ENCODE data around the gene GRAP2. TPM values are rescaled to one million over a fixed set of nuclear protein-coding genes. Genes with fewer than 3 reads are reported as not detected.

GRAP2 gene
- total RNA-seq, 2 experiments from 2014 or later, result 263 to 266 TPM

- Mint-ChIP-seq H3K4me1 (peaks cover 15% of the 10 kb centered on the region), H3K27ac (no peak overlapping the region), H3K9me3 (no peaks in the 10 kb centered on the region), H3K36me3 (peaks cover 76% of the 10 kb centered on the region), H3K27me3 (no peaks in the 10 kb centered on the region), H3K4me3 (no peak overlapping the region)
- ATAC-seq (ENCODE audit: low read depth) (no peak), DNase-seq (no peak)
- POLR2A ChIA-PET, result no interaction called here
These were observed 69.9 kb downstream of the GRAP2 start for GRCh38 chr22:39970742-39971141.

GRCh38 chr22:39972641-39973040, 71.8 kb downstream of the GRAP2 start:
- H3K36me3 Mint-ChIP-seq, result peaks cover 80% of the 10 kb centered on the region
- no peaks in the 10 kb centered on the region for H3K9me3 Mint-ChIP-seq
- no peaks in the 10 kb centered on the region for H3K27me3 Mint-ChIP-seq
- POLR2A ChIA-PET, result interaction anchor here (1.8 kb wide), 1 partner anchor 10 kb away, joined by 5 read pairs; no protein-coding TSS in a partner anchor
- H3K4me3 Mint-ChIP-seq, result no peak overlapping the region
- peaks cover 17% of the 10 kb centered on the region for H3K4me1 Mint-ChIP-seq
- peak overlapping the region; percentile 67 for H3K27ac Mint-ChIP-seq
- DNase-seq (no peak), ATAC-seq (ENCODE audit: low read depth) (no peak)

GRCh38 chr22:39973656-39974055, 72.8 kb downstream of the GRAP2 start:
- ATAC-seq (ENCODE audit: low read depth), result no peak
- Mint-ChIP-seq H3K27me3 (no peaks in the 10 kb centered on the region), H3K9me3 (no peaks in the 10 kb centered on the region), H3K27ac (peak overlapping the region; percentile 15), H3K36me3 (peaks cover 82% of the 10 kb centered on the region), H3K4me3 (no peak overlapping the region), H3K4me1 (peaks cover 18% of the 10 kb centered on the region)
- POLR2A ChIA-PET, result interaction anchor here (1.8 kb wide), 1 partner anchor 11 kb away, joined by 5 read pairs; no protein-coding TSS in a partner anchor
- DNase-seq, result no peak

GRCh38 chr22:39974065-39974464, 73.2 kb downstream of the GRAP2 start:
- H3K4me1 Mint-ChIP-seq, result peaks cover 21% of the 10 kb centered on the region
- H3K27me3 Mint-ChIP-seq, result no peaks in the 10 kb centered on the region
- H3K4me3 Mint-ChIP-seq, result no peak overlapping the region
- POLR2A ChIA-PET, result interaction anchor here (1.8 kb wide), 1 partner anchor 12 kb away, joined by 5 read pairs; no protein-coding TSS in a partner anchor
- no peak for DNase-seq
- peak overlapping the region; percentile 15 for H3K27ac Mint-ChIP-seq
- H3K9me3 Mint-ChIP-seq, result no peaks in the 10 kb centered on the region
- H3K36me3 Mint-ChIP-seq, result peaks cover 78% of the 10 kb centered on the region
- no peak for ATAC-seq (ENCODE audit: low read depth)

GRCh38 chr22:39979048-39979447, 78.2 kb downstream of the GRAP2 start:
- H3K9me3 Mint-ChIP-seq, result no peaks in the 10 kb centered on the region
- H3K27me3 Mint-ChIP-seq, result no peaks in the 10 kb centered on the region
- peaks cover 31% of the 10 kb centered on the region for H3K4me1 Mint-ChIP-seq
- ATAC-seq (ENCODE audit: low read depth) (no peak), DNase-seq (no peak)
- H3K27ac Mint-ChIP-seq, result peak overlapping the region; percentile 67
- H3K36me3 Mint-ChIP-seq, result peaks cover 38% of the 10 kb centered on the region
- no peak overlapping the region for H3K4me3 Mint-ChIP-seq
- POLR2A ChIA-PET, result interaction anchor here (1.4 kb wide), 1 partner anchor 17 kb away, joined by 3 read pairs; no protein-coding TSS in a partner anchor

GRCh38 chr22:39979458-39979857, 78.6 kb downstream of the GRAP2 start:
- H3K9me3 Mint-ChIP-seq, result no peaks in the 10 kb centered on the region
- POLR2A ChIA-PET, result interaction anchor here (0.7 kb wide), 1 partner anchor 31 kb away, joined by 3 read pairs; no protein-coding TSS in a partner anchor
- no peak for ATAC-seq (ENCODE audit: low read depth)
- H3K27me3 Mint-ChIP-seq, result no peaks in the 10 kb centered on the region
- no peak for DNase-seq
- peaks cover 38% of the 10 kb centered on the region for H3K36me3 Mint-ChIP-seq
- H3K4me3 Mint-ChIP-seq, result no peak overlapping the region
- peaks cover 34% of the 10 kb centered on the region for H3K4me1 Mint-ChIP-seq
- H3K27ac Mint-ChIP-seq, result peak overlapping the region; percentile 67

GRCh38 chr22:39980596-39980995, 79.7 kb downstream of the GRAP2 start:
- no peak for DNase-seq
- ATAC-seq (ENCODE audit: low read depth), result peak; percentile 12
- no peaks in the 10 kb centered on the region for H3K27me3 Mint-ChIP-seq
- H3K9me3 Mint-ChIP-seq, result no peaks in the 10 kb centered on the region
- no peak overlapping the region for H3K27ac Mint-ChIP-seq
- no peak overlapping the region for H3K4me3 Mint-ChIP-seq
- H3K36me3 Mint-ChIP-seq, result peaks cover 29% of the 10 kb centered on the region
- H3K4me1 Mint-ChIP-seq, result peaks cover 37% of the 10 kb centered on the region
- POLR2A ChIA-PET, result no interaction called here

- no peaks in the 10 kb centered on the region for H3K27me3 Mint-ChIP-seq
- DNase-seq (no peak), ATAC-seq (ENCODE audit: low read depth) (no peak)
- POLR2A ChIA-PET, result no interaction called here
- peaks cover 35% of the 10 kb centered on the region for H3K4me1 Mint-ChIP-seq
- no peak overlapping the region for H3K4me3 Mint-ChIP-seq
- no peak overlapping the region for H3K27ac Mint-ChIP-seq
- no peaks in the 10 kb centered on the region for H3K9me3 Mint-ChIP-seq
- peaks cover 2% of the 10 kb centered on the region for H3K36me3 Mint-ChIP-seq
These were observed 82.5 kb downstream of the GRAP2 start for GRCh38 chr22:39983346-39983745.

GRCh38 chr22:39984006-39984405, 83.1 kb downstream of the GRAP2 start:
- no peak for ATAC-seq (ENCODE audit: low read depth)
- H3K9me3 Mint-ChIP-seq, result no peaks in the 10 kb centered on the region
- POLR2A ChIA-PET, result no interaction called here
- peaks cover 2% of the 10 kb centered on the region for H3K36me3 Mint-ChIP-seq
- peaks cover 35% of the 10 kb centered on the region for H3K4me1 Mint-ChIP-seq
- no peak for DNase-seq
- peaks cover 4% of the 10 kb centered on the region for H3K27me3 Mint-ChIP-seq
- no peak overlapping the region for H3K4me3 Mint-ChIP-seq
- no peak overlapping the region for H3K27ac Mint-ChIP-seq

GRCh38 chr22:39984746-39985145, 83.9 kb downstream of the GRAP2 start:
- H3K9me3 Mint-ChIP-seq, result no peaks in the 10 kb centered on the region
- peaks cover 28% of the 10 kb centered on the region for H3K4me1 Mint-ChIP-seq
- ATAC-seq (ENCODE audit: low read depth) (no peak), DNase-seq (no peak)
- no peak overlapping the region for H3K4me3 Mint-ChIP-seq
- H3K27me3 Mint-ChIP-seq, result peaks cover 8% of the 10 kb centered on the region
- peaks cover 2% of the 10 kb centered on the region for H3K36me3 Mint-ChIP-seq
- POLR2A ChIA-PET, result no interaction called here
- no peak overlapping the region for H3K27ac Mint-ChIP-seq

GRCh38 chr22:39985383-39986035, 84.6 kb downstream of the GRAP2 start:
- POLR2A ChIA-PET, result no interaction called here
- Mint-ChIP-seq H3K4me3 (no peak overlapping the region), H3K4me1 (peaks cover 21% of the 10 kb centered on the region), H3K36me3 (peaks cover 2% of the 10 kb centered on the region), H3K27me3 (peaks cover 8% of the 10 kb centered on the region), H3K27ac (peak overlapping the region; percentile 20), H3K9me3 (no peaks in the 10 kb centered on the region)
- no peak for DNase-seq
- peak; percentile 59 for ATAC-seq (ENCODE audit: low read depth)

GRCh38 chr22:39988386-39989114, 87.7 kb downstream of the GRAP2 start:
- POLR2A ChIA-PET, result no interaction called here
- H3K4me1 Mint-ChIP-seq, result peaks cover 18% of the 10 kb centered on the region
- no peak overlapping the region for H3K4me3 Mint-ChIP-seq
- peaks cover 2% of the 10 kb centered on the region for H3K36me3 Mint-ChIP-seq
- ATAC-seq (ENCODE audit: low read depth) (no peak), DNase-seq (no peak)
- peak overlapping the region; percentile 26 for H3K27ac Mint-ChIP-seq
- H3K27me3 Mint-ChIP-seq, result peaks cover 28% of the 10 kb centered on the region
- no peaks in the 10 kb centered on the region for H3K9me3 Mint-ChIP-seq

- ATAC-seq (ENCODE audit: low read depth) (no peak), DNase-seq (no peak)
- POLR2A ChIA-PET, result no interaction called here
- Mint-ChIP-seq H3K9me3 (no peaks in the 10 kb centered on the region), H3K4me3 (no peak overlapping the region), H3K27me3 (peaks cover 36% of the 10 kb centered on the region), H3K4me1 (peaks cover 20% of the 10 kb centered on the region), H3K27ac (no peak overlapping the region), H3K36me3 (peaks cover 2% of the 10 kb centered on the region)
These were observed 88.7 kb downstream of the GRAP2 start for GRCh38 chr22:39989633-39990032.

- POLR2A ChIA-PET, result no interaction called here
- no peak overlapping the region for H3K4me3 Mint-ChIP-seq
- H3K9me3 Mint-ChIP-seq, result no peaks in the 10 kb centered on the region
- H3K4me1 Mint-ChIP-seq, result peaks cover 11% of the 10 kb centered on the region
- ATAC-seq (ENCODE audit: low read depth) (no peak), DNase-seq (no peak)
- peaks cover 37% of the 10 kb centered on the region for H3K27me3 Mint-ChIP-seq
- H3K36me3 Mint-ChIP-seq, result no peaks in the 10 kb centered on the region
- H3K27ac Mint-ChIP-seq, result no peak overlapping the region
These were observed 89.8 kb downstream of the GRAP2 start for GRCh38 chr22:39990686-39991085.

Data from activated naive CD8-positive, alpha-beta T cell treated with anti-CD3 and anti-CD28 coated beads, Interleukin-2, amount 10 ng/mL, durations not matched to agents 7 days and 5 days (primary cell).